Trophoblast cell (in vitro differentiated cells and primary cell): ENCODE data around the gene SPRYD3.

Experiments used
- DNase-seq, 2 donors: peaks; one replicate each; pipeline ENCODE4 v3.0.0-alpha.2; 2016
- H2AFZ ChIP-seq: 2 replicates; pipeline ENCODE4 v1.6.1; 2013; ENCODE audit warnings: low read length, moderate library complexity, mild to moderate bottlenecking; ENCODE audit not compliant: insufficient read depth, poor library complexity
- H2AK5ac ChIP-seq: 2 replicates; pipeline ENCODE4 v1.6.1; 2013; ENCODE audit warnings: mild to moderate bottlenecking, low read length
- H2BK120ac ChIP-seq: 2 replicates; pipeline ENCODE4 v1.6.1; 2013; ENCODE audit warnings: low read length, mild to moderate bottlenecking, moderate library complexity; ENCODE audit not compliant: insufficient read depth, poor library complexity
- H2BK12ac ChIP-seq: 2 replicates; pipeline ENCODE4 v1.6.1; 2013; ENCODE audit warnings: mild to moderate bottlenecking, low read length, moderate library complexity
- H2BK5ac ChIP-seq: 2 replicates; pipeline ENCODE4 v1.6.1; 2013; ENCODE audit warnings: low read length, low read depth, moderate library complexity, mild to moderate bottlenecking; ENCODE audit not compliant: poor library complexity
- H3K14ac ChIP-seq: 2 replicates; pipeline ENCODE4 v1.6.1; 2013; ENCODE audit warnings: mild to moderate bottlenecking, low read length
- H3K18ac ChIP-seq: 2 replicates; pipeline ENCODE4 v1.6.1; 2013; ENCODE audit warnings: mild to moderate bottlenecking, low read length
- H3K23ac ChIP-seq: 2 replicates; pipeline ENCODE4 v1.6.1; 2013; ENCODE audit warnings: low read length
- H3K27ac ChIP-seq: 2 replicates; pipeline ENCODE4 v1.5.1; 2013; ENCODE audit warnings: low read depth, mild to moderate bottlenecking, inconsistent platforms, low read length, moderate library complexity
- H3K27me3 ChIP-seq: 2 replicates; pipeline ENCODE4 v1.6.1; 2013; ENCODE audit warnings: inconsistent platforms, mild to moderate bottlenecking, low read length, moderate library complexity; ENCODE audit not compliant: insufficient read depth
- H3K36me3 ChIP-seq, 2 experiments: 1 replicate in 1 of 2; 2 replicates in 1 of 2; pipeline ENCODE4 v1.6.1; 2013; ENCODE audit warnings: low read length in 2 of 2, mild to moderate bottlenecking in 2 of 2, moderate library complexity in 1 of 2; ENCODE audit not compliant: insufficient read depth in 2 of 2, control insufficient read depth in 1 of 2
- H3K4ac ChIP-seq: 2 replicates; pipeline ENCODE4 v1.6.1; 2013; ENCODE audit warnings: low read depth, mild to moderate bottlenecking, low read length, moderate library complexity
- H3K4me1 ChIP-seq, 2 experiments: 1 replicate in 1 of 2; 2 replicates in 1 of 2; pipeline ENCODE4 v1.6.1; 2013; ENCODE audit warnings: low read length in 2 of 2, mild to moderate bottlenecking in 2 of 2, moderate library complexity in 1 of 2; ENCODE audit not compliant: insufficient read depth in 2 of 2, control insufficient read depth in 1 of 2
- H3K4me2 ChIP-seq: 2 replicates; pipeline ENCODE4 v1.6.1; 2013; ENCODE audit warnings: inconsistent platforms, mild to moderate bottlenecking, low read length, moderate library complexity
- H3K4me3 ChIP-seq: 2 replicates; pipeline ENCODE4 v1.5.1; 2013; ENCODE audit warnings: mild to moderate bottlenecking, low read depth, low read length, inconsistent platforms
- H3K79me1 ChIP-seq: one replicate; pipeline ENCODE4 v1.6.1; 2013; ENCODE audit warnings: low read length
- H3K79me2 ChIP-seq: 2 replicates; pipeline ENCODE4 v1.6.1; 2013; ENCODE audit warnings: low read length, mild to moderate bottlenecking; ENCODE audit not compliant: control insufficient read depth, insufficient read depth, poor library complexity
- H3K9ac ChIP-seq: 2 replicates; pipeline ENCODE4 v1.6.1; 2013; ENCODE audit warnings: mild to moderate bottlenecking, low read length
- H3K9me3 ChIP-seq: 2 replicates; pipeline ENCODE4 v1.6.1; 2013; ENCODE audit warnings: low read depth, mild to moderate bottlenecking, control low read depth, inconsistent platforms, low read length; ENCODE audit not compliant: insufficient read depth
- H4K12ac ChIP-seq: 2 replicates; pipeline ENCODE4 v1.6.1; 2013; ENCODE audit warnings: low read depth, mild to moderate bottlenecking, low read length, moderate library complexity
- H4K8ac ChIP-seq: 2 replicates; pipeline ENCODE4 v1.6.1; 2013; ENCODE audit warnings: low read depth, mild to moderate bottlenecking, low read length, moderate library complexity
- H4K91ac ChIP-seq: one replicate; pipeline ENCODE4 v1.6.1; 2013; ENCODE audit warnings: low read depth, mild to moderate bottlenecking, low read length, moderate library complexity
- WGBS: extraction: QIAGEN DNeasy Blood & Tissue Kit; methylation state at CpG from one replicate; pipeline ENCODE4 v1.1.7; 2013; ENCODE audit warnings: missing lambda C conversion rate; ENCODE audit not compliant: insufficient read length, insufficient coverage; ENCODE audit errors: extremely low coverage; 5-methylcytosine and 5-hydroxymethylcytosine counted together

SPRYD3 gene

DNA sequence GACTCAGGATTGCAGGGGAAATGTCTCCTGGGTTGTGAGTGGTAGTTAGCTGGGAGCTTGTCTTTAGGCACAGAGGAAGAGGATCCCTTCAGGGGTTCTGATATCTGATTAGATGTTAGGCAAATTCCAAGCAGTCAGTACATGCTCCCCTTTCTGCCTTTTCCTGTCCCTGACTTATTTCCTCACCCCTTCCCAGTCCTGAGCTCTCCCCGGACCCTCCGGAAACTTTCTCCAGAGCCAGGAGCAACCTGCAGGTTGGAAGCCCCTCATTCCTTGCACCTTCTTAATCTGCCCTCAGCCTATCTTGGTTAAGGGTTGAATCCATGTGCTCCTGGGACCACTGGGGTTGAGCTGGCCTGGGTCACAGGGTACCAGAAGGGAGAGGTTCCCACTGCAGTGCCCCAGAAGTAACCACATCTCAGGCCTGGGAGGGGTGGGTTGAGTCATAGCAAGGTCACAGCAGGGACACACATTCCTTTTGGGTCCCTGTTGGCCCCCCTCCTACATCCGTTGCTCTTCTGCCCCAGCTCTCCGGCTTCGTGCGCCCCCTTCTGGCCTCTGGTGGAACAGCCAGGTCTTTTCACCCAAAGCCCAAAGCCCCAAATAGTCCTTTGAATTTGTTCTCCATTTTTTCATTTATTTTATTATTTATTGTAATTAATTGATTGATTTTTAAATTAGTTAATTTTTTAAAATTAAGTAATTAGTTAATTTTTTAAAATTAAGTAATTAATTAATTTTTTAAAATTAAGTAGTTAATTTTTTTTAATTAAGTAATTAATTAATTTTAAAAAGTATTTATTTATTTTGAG is 20.1 kb upstream of the SPRYD3 start:
- peak; percentile 54 to 79 for DNase-seq
- Histone ChIP-seq H3K27me3 (peaks cover 34% of the 10 kb centered on the region), H3K4ac (no peak overlapping the region), H3K36me3 (no peaks in the 10 kb centered on the region), H2BK120ac (no peak overlapping the region), H3K14ac (no peak overlapping the region), H2AK5ac (no peak overlapping the region), H2BK5ac (no peak overlapping the region), H4K8ac (no peak overlapping the region), H4K12ac (no peak overlapping the region), H3K9ac (no peak overlapping the region), H3K4me3 (no peak overlapping the region), H3K23ac (no peak overlapping the region), H3K9me3 (peaks cover 7% of the 10 kb centered on the region), H2AFZ (no peak overlapping the region), H3K4me1 (peaks cover 3 to 12% of the 10 kb centered on the region in 2 experiments), H4K91ac (no peak overlapping the region), H2BK12ac (no peak overlapping the region), H3K4me2 (no peak overlapping the region), H3K79me1 (no peaks in the 10 kb centered on the region), H3K18ac (no peak overlapping the region), H3K27ac (no peak overlapping the region), H3K79me2 (no peaks in the 10 kb centered on the region)
- WGBS: no CpG with 5 or more reads among the region's 6 CpGs

GRCh38 chr12:53098354-53098981 is 19.3 kb upstream of the SPRYD3 start:
- Histone ChIP-seq H3K4me1 (peaks cover 3 to 12% of the 10 kb centered on the region in 2 experiments), H2AK5ac (no peak overlapping the region), H4K12ac (no peak overlapping the region), H3K79me2 (no peaks in the 10 kb centered on the region), H3K23ac (no peak overlapping the region), H3K79me1 (no peaks in the 10 kb centered on the region), H4K91ac (no peak overlapping the region), H3K27me3 (peaks cover 34% of the 10 kb centered on the region), H2BK120ac (no peak overlapping the region), H2BK12ac (no peak overlapping the region), H3K36me3 (no peaks in the 10 kb centered on the region), H3K9ac (no peak overlapping the region), H3K18ac (no peak overlapping the region), H2BK5ac (no peak overlapping the region), H3K4ac (no peak overlapping the region), H3K14ac (no peak overlapping the region), H3K27ac (no peak overlapping the region), H3K4me2 (peak overlapping the region; percentile 69), H3K4me3 (no peak overlapping the region), H2AFZ (no peak overlapping the region), H4K8ac (no peak overlapping the region), H3K9me3 (peaks cover 7% of the 10 kb centered on the region)
- WGBS: no CpG with 5 or more reads among the region's 13 CpGs
- DNase-seq: no peak

- Histone ChIP-seq H3K27me3 (peaks cover 34% of the 10 kb centered on the region), H3K9me3 (peaks cover 7% of the 10 kb centered on the region), H4K8ac (no peak within 1 kb of the TSS), H3K18ac (no peak within 1 kb of the TSS), H3K79me1 (no peaks in the 10 kb centered on the region), H2AK5ac (no peak within 1 kb of the TSS), H3K9ac (no peak within 1 kb of the TSS), H2BK120ac (no peak within 1 kb of the TSS), H3K36me3 (no peaks in the 10 kb centered on the region), H3K4me2 (peak within 1 kb of the TSS; percentile 69), H4K91ac (no peak within 1 kb of the TSS), H2BK12ac (no peak within 1 kb of the TSS), H4K12ac (no peak within 1 kb of the TSS), H3K14ac (no peak within 1 kb of the TSS), H2BK5ac (no peak within 1 kb of the TSS), H3K4ac (no peak within 1 kb of the TSS), H3K27ac (no peak within 1 kb of the TSS), H3K23ac (no peak within 1 kb of the TSS), H2AFZ (peak within 1 kb of the TSS; percentile 19), H3K4me1 (peaks cover 3 to 12% of the 10 kb centered on the region in 2 experiments), H3K4me3 (peak within 1 kb of the TSS; percentile 57), H3K79me2 (no peaks in the 10 kb centered on the region)
- peak in 1 of 2 donors; percentile 47 for DNase-seq
- WGBS: no CpG with 5 or more reads among the region's 51 CpGs
Measured at GRCh38 chr12:53097564-53098353, 18.6 kb upstream of the SPRYD3 start, which contains the start of gene IGFBP6. Gene IGFBP6 (plus strand): TSS chr12:53097667. CDS start chr12:53097718, 51 bp downstream.

- Histone ChIP-seq H3K14ac (no peak overlapping the region), H3K4me1 (peaks cover 3 to 12% of the 10 kb centered on the region in 2 experiments), H2AFZ (no peak overlapping the region), H2BK12ac (no peak overlapping the region), H3K4ac (no peak overlapping the region), H3K27ac (no peak overlapping the region), H2BK5ac (no peak overlapping the region), H3K79me2 (no peaks in the 10 kb centered on the region), H4K12ac (no peak overlapping the region), H3K9me3 (peaks cover 7% of the 10 kb centered on the region), H3K18ac (no peak overlapping the region), H3K79me1 (no peaks in the 10 kb centered on the region), H3K4me3 (peak overlapping the region; percentile 14), H3K4me2 (peak overlapping the region; percentile 69), H3K23ac (no peak overlapping the region), H2BK120ac (no peak overlapping the region), H4K8ac (no peak overlapping the region), H3K36me3 (no peaks in the 10 kb centered on the region), H4K91ac (no peak overlapping the region), H2AK5ac (no peak overlapping the region), H3K9ac (no peak overlapping the region), H3K27me3 (peaks cover 34% of the 10 kb centered on the region)
- no CpG with 5 or more reads among the region's 9 CpGs for WGBS
- DNase-seq: no peak
Measured at GRCh38 chr12:53097207-53097563, 18.0 kb upstream of the SPRYD3 start.
